K562 (cell line): ENCODE results near the gene ACE. TPM values are rescaled to one million over a fixed set of nuclear protein-coding genes. Genes with fewer than 3 reads are reported as not detected.

Source experiments
- ARHGAP35 ChIP-seq: fragments of 450-650 bp; IDR thresholded peaks from 2 replicates; pipeline ENCODE4 v1.6.1; 2018; ENCODE audit not compliant: partially characterized antibody
- BDP1 ChIP-seq: IDR thresholded peaks from 3 replicates; pipeline ENCODE4 v1.6.1; 2011; ENCODE audit not compliant: insufficient read length, insufficient read depth
- CHD7 ChIP-seq: fragments of 200-600 bp; sonication (generic); IDR thresholded peaks from one replicate; pipeline ENCODE4 v1.6.1; 2012; ENCODE audit warnings: mild to moderate bottlenecking, low read depth, low read length, inconsistent platforms
- FUS ChIP-seq: fragments of 200-400 bp; formaldehyde crosslinking; optimal IDR thresholded peaks from 2 replicates; pipeline ENCODE3; 2017; ENCODE audit warnings: low read depth, low read length
- NEUROD1 ChIP-seq: fragments of 150-350 bp; IDR thresholded peaks from 2 replicates; pipeline ENCODE4 v1.6.1; 2014; ENCODE audit warnings: borderline replicate concordance, low read length, low read depth; ENCODE audit not compliant: partially characterized antibody
- RBM39 ChIP-seq: fragments of 200-400 bp; formaldehyde crosslinking; optimal IDR thresholded peaks from 2 replicates; pipeline ENCODE3; 2018; ENCODE audit warnings: low read depth, low read length
- SIX5 ChIP-seq, 2 experiments: IDR thresholded peaks; 2 replicates each; pipeline ENCODE4 v1.6.1; 2011; ENCODE audit warnings: low read length in 2 of 2, borderline replicate concordance in 1 of 2, low read depth in 1 of 2, mild to moderate bottlenecking in 1 of 2, moderate library complexity in 1 of 2; ENCODE audit not compliant: insufficient read depth in 1 of 2
- SMARCA4 ChIP-seq: fragments of 450-650 bp; IDR thresholded peaks from 2 replicates; pipeline ENCODE4 v1.6.1; 2016
- TAF1 ChIP-seq: IDR thresholded peaks from 2 replicates; pipeline ENCODE4 v1.6.1; 2011; ENCODE audit warnings: mild to moderate bottlenecking, low read length, moderate library complexity; ENCODE audit not compliant: insufficient read depth, control insufficient read depth, severe bottlenecking; ENCODE audit errors: extremely low read depth
- XRCC3 ChIP-seq: fragments of 450-650 bp; IDR thresholded peaks from 2 replicates; pipeline ENCODE4 v1.6.1; 2017; ENCODE audit warnings: mild to moderate bottlenecking, moderate library complexity
- polyA plus RNA-seq, 8 experiments: library from polyadenylated mRNA; depleted of rRNA in 4 of 8; stranded (reverse) in 5 of 8; unstranded in 3 of 8; fragments of >200 nt; fragmentation: Nextera tagmentation in 2 of 8; fragmentation: Illumina TruSeq in 1 of 8; extraction: Ambion mirVana in 2 of 8; extraction: Trizol in 1 of 8; gene quantifications; 2 replicates each; pipeline versions ENCODE4 v1.2.1 to v1.2.3, GENCODE V29; 2011 to 2014; ENCODE audit warnings: inconsistent platforms in 1 of 8, missing spikeins in 1 of 8
- total RNA-seq, 7 experiments: library from RNA; depleted of rRNA in 6 of 7; stranded (reverse); fragments of >200 nt in 6 of 7; fragmentation: Illumina TruSeq in 2 of 7; extraction: Trizol in 2 of 7; gene quantifications; 2 replicates each; pipeline versions ENCODE4 v1.2.1 to v1.2.3, GENCODE V29; 2011 to 2021; ENCODE audit warnings: low replicate concordance in 1 of 7
- TF ChIP-seq, protein P1 (sequence below): fragments of 250-450 bp; sonication (Bioruptor Pico); IDR thresholded peaks from 2 replicates; pipeline ENCODE4 v1.8.0; 2021; ENCODE audit warnings: mild to moderate bottlenecking, moderate library complexity
- TF ChIP-seq, protein P2 (sequence below): sonication (generic); formaldehyde crosslinking; IDR thresholded peaks from 2 replicates; pipeline ENCODE4 v1.8.0; 2022; ENCODE audit warnings: mild to moderate bottlenecking, missing genetic modification reagents

The ACE gene
- total and polyA plus RNA-seq, 9 of the 15 experiments (the other 6 are each of a cell fraction or from before 2014, with no cell fraction given): 0.07 to 2.5 (median 0.47) TPM; not detected in 1

DNA sequence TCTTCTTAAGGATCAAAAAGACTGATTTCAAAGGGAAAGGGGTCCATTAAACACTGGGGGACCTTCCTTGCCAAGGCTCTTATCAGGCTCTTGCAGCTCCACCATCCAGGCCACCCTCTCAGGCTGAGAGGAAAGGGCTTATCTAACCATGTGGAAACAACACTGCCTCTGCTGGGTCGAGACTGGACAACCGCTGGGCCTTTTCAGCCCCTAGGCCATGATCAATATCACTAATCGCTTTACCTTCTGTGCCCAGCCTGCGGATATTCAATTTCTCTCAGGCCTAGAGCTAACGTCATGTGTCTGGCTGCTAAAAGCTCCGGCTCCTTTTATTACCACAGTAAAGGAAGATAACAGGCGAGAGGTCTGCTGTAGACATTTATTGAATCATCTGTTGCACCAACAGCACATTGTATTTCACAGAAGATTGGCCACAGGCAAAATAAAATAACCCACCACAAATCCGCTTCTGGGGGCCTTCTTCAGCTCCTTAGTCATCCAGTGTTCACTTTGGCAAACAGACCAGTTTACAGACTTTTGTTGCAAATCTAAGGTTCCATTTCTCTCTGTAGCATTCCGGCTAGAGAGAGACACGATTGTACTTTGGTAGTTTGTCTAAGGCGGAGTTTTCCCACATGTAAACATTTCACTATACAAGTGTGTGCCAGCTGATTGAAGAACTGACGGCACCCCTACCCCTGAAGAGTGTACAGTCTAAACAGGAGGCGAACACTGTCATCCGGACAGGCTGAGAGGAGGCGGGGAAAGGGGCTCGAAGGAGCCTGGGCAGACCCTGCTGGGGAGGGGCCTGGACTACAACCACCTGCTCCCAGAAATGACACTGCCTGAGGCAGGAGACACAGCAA is 44.7 kb upstream of the ACE start (continued):
- no peak for TF ChIP-seq CHD7
- no peak for TF ChIP-seq SIX5 (IDR thresholded peaks at IDR 0.05; ENCODE audit: borderline replicate concordance in 1 of 2, insufficient read depth in 1 of 2, low read depth in 1 of 2, low read length in 2 of 2)
- TF ChIP-seq XRCC3: no peak
- peak; percentile 85 for TF ChIP-seq NEUROD1
- peak; percentile 97 for TF ChIP-seq SMARCA4
- TF ChIP-seq, protein P1, sequence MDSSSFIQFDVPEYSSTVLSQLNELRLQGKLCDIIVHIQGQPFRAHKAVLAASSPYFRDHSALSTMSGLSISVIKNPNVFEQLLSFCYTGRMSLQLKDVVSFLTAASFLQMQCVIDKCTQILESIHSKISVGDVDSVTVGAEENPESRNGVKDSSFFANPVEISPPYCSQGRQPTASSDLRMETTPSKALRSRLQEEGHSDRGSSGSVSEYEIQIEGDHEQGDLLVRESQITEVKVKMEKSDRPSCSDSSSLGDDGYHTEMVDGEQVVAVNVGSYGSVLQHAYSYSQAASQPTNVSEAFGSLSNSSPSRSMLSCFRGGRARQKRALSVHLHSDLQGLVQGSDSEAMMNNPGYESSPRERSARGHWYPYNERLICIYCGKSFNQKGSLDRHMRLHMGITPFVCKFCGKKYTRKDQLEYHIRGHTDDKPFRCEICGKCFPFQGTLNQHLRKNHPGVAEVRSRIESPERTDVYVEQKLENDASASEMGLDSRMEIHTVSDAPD (CRISPR knock-in tag): 0 out of 2 replicates have a peak, but pooled peaks have one; percentile 19
- no peak for TF ChIP-seq RBM39
- TF ChIP-seq BDP1: no peak
- peak; percentile 48 for TF ChIP-seq TAF1
- TF ChIP-seq ARHGAP35: no peak
- TF ChIP-seq, protein P2, sequence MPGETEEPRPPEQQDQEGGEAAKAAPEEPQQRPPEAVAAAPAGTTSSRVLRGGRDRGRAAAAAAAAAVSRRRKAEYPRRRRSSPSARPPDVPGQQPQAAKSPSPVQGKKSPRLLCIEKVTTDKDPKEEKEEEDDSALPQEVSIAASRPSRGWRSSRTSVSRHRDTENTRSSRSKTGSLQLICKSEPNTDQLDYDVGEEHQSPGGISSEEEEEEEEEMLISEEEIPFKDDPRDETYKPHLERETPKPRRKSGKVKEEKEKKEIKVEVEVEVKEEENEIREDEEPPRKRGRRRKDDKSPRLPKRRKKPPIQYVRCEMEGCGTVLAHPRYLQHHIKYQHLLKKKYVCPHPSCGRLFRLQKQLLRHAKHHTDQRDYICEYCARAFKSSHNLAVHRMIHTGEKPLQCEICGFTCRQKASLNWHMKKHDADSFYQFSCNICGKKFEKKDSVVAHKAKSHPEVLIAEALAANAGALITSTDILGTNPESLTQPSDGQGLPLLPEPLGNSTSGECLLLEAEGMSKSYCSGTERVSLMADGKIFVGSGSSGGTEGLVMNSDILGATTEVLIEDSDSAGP (CRISPR knock-in tag): no peak
- no peak for TF ChIP-seq FUS
